Loucy (cell line): ENCODE data around the gene IRF1.

Experiments used
- H2AFZ ChIP-seq: fragments of 200-600 bp; sonication (generic); 2 replicates; pipeline ENCODE4 v1.6.0; 2016; ENCODE audit warnings: antibody characterized with exemption, mild to moderate bottlenecking, low read length, moderate library complexity
- H3F3A ChIP-seq: fragments of 200-600 bp; 2 replicates; pipeline ENCODE4 v1.6.0; 2016; ENCODE audit warnings: antibody characterized with exemption, low read depth, mild to moderate bottlenecking
- H3K27me3 ChIP-seq: fragments of 200-600 bp; sonication (generic); 2 replicates; pipeline ENCODE4 v1.6.1; 2014; ENCODE audit warnings: low read length, mild to moderate bottlenecking; ENCODE audit not compliant: insufficient read depth, poor library complexity, severe bottlenecking
- H3K36me3 ChIP-seq: fragments of 200-600 bp; sonication (generic); 2 replicates; pipeline ENCODE4 v1.6.1; 2016; ENCODE audit warnings: low read length; ENCODE audit not compliant: insufficient read depth
- H3K4me1 ChIP-seq: fragments of 200-600 bp; sonication (generic); 2 replicates; pipeline ENCODE4 v1.5.1; 2014; ENCODE audit warnings: low read length, mild to moderate bottlenecking; ENCODE audit not compliant: insufficient read depth, poor library complexity, severe bottlenecking
- H3K4me2 ChIP-seq: fragments of 200-600 bp; sonication (generic); 2 replicates; pipeline ENCODE4 v1.6.0; 2014; ENCODE audit warnings: antibody characterized with exemption, low read length, low read depth, mild to moderate bottlenecking; ENCODE audit not compliant: poor library complexity, severe bottlenecking
- H3K4me3 ChIP-seq: fragments of 200-600 bp; sonication (generic); 2 replicates; pipeline ENCODE4 v1.5.1; 2014; ENCODE audit warnings: low read length, mild to moderate bottlenecking, mixed read lengths; ENCODE audit not compliant: poor library complexity, severe bottlenecking
- H3K79me2 ChIP-seq: fragments of 200-600 bp; sonication (generic); 2 replicates; pipeline ENCODE4 v1.6.1; 2014; ENCODE audit warnings: low read length; ENCODE audit not compliant: insufficient read depth
- H3K9ac ChIP-seq: fragments of 200-600 bp; sonication (generic); 2 replicates; pipeline ENCODE4 v1.6.0; 2014; ENCODE audit warnings: mild to moderate bottlenecking, low read depth, low read length, moderate library complexity; ENCODE audit not compliant: poor library complexity, severe bottlenecking
- H3K9me2 ChIP-seq: fragments of 200-600 bp; sonication (generic); replicated peaks from 2 replicates; pipeline ENCODE4 v1.6.1; 2016; ENCODE audit warnings: low read depth, low read length, mixed read lengths
- H3K9me3 ChIP-seq: fragments of 200-600 bp; sonication (generic); 2 replicates; pipeline ENCODE4 v1.6.1; 2014; ENCODE audit warnings: mild to moderate bottlenecking, antibody characterized with exemption, low read length, low read depth; ENCODE audit not compliant: insufficient read depth
- H4K20me1 ChIP-seq: fragments of 200-600 bp; sonication (generic); 2 replicates; pipeline ENCODE4 v1.6.0; 2014; ENCODE audit warnings: antibody characterized with exemption, low read length, mild to moderate bottlenecking; ENCODE audit not compliant: insufficient read depth, poor library complexity, severe bottlenecking
- EZH2phosphoT487 ChIP-seq: fragments of 200-600 bp; IDR thresholded peaks from 2 replicates; pipeline ENCODE4 v1.6.1; 2018; ENCODE audit warnings: antibody characterized with exemption, mild to moderate bottlenecking, moderate library complexity, borderline replicate concordance
- TF ChIP-seq, protein P1 (sequence below): fragments of 200-600 bp; sonication (generic); conservative IDR thresholded peaks from 2 replicates; pipeline ENCODE4 v1.5.1; 2014; ENCODE audit warnings: mild to moderate bottlenecking, antibody characterized with exemption, low read length

IRF1 gene

DNA sequence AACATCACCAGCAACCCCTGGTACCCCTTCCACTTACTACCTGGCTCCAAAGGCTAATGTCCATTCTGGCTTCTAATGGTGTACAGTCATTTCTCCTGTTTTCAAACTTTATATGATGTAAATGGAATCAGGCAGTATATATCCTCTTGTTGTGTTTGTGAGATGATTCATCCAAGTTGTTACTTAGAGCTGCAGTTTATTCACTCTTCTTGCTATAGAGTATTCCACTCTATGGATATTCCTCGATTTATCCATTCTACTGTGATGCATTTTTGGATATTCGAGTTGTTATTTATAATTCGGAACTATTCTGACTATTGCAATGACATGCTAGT, 32.4 kb downstream of the IRF1 start:
- Histone ChIP-seq H3K9me2 (no peaks in the 10 kb centered on the region), H3K9ac (peak overlapping the region; percentile 68), H3K4me3 (peak overlapping the region; percentile 9), H3K9me3 (no peaks in the 10 kb centered on the region), H3F3A (peaks cover 5% of the 10 kb centered on the region; the same call in 1 of the 2 replicates), H2AFZ (no peak overlapping the region), H3K79me2 (peaks cover 46% of the 10 kb centered on the region), H3K4me1 (peaks cover 75% of the 10 kb centered on the region), H4K20me1 (no peaks in the 10 kb centered on the region), H3K27me3 (no peaks in the 10 kb centered on the region), H3K4me2 (peak overlapping the region; percentile 75), H3K36me3 (no peaks in the 10 kb centered on the region; the same call in 1 of the 2 replicates)
- no peak for TF ChIP-seq EZH2phosphoT487

DNA sequence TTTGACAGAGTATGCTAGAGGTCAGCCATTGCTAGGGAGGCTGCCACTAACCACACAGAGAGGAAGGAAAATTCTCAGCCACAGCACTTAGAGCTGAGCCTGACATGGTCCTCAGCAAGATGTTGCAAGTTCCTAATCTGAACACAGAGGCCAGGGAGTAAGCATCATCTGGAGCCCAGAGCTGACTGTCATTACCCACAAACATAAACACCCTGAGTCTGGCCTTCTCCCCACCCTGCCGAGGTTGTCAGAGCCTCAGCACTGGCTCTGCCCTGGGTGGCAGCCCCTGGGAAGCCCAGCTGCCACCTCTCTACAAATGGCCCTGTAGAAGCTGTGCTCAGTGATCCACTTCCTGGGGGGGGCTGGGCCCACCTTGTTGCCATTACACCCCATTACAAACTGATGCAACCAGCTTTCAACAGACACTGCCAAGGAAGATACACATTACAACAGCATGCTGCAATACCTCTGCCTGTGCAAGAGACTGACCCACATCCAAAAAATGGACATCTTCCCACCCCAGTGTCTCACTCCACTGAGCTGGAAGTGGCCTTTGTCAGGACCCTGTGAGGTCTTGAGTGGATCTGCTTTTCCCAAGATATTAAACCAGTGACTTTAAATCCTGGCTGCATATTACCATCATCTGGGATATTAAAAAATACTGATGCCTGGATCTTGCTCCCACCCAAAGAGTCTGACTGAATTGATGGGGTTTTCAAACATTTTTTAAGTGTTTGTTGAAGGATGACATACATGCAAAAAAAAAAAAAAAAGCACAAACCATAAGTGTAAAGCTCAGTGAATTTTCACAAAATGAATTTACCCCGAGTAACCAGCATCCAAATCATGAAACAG, 33.0 kb downstream of the IRF1 start:
- H3K4me1 ChIP-seq = peaks cover 73% of the 10 kb centered on the region
- no peaks in the 10 kb centered on the region for H3K9me3 ChIP-seq
- no peaks in the 10 kb centered on the region for H3K9me2 ChIP-seq
- H3K4me2 ChIP-seq = peak overlapping the region; percentile 75
- H4K20me1 ChIP-seq = no peaks in the 10 kb centered on the region
- peak overlapping the region; percentile 68 for H3K9ac ChIP-seq
- no peak for TF ChIP-seq EZH2phosphoT487
- TF ChIP-seq, protein P1, sequence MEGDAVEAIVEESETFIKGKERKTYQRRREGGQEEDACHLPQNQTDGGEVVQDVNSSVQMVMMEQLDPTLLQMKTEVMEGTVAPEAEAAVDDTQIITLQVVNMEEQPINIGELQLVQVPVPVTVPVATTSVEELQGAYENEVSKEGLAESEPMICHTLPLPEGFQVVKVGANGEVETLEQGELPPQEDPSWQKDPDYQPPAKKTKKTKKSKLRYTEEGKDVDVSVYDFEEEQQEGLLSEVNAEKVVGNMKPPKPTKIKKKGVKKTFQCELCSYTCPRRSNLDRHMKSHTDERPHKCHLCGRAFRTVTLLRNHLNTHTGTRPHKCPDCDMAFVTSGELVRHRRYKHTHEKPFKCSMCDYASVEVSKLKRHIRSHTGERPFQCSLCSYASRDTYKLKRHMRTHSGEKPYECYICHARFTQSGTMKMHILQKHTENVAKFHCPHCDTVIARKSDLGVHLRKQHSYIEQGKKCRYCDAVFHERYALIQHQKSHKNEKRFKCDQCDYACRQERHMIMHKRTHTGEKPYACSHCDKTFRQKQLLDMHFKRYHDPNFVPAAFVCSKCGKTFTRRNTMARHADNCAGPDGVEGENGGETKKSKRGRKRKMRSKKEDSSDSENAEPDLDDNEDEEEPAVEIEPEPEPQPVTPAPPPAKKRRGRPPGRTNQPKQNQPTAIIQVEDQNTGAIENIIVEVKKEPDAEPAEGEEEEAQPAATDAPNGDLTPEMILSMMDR = no peak
- peaks cover 5% of the 10 kb centered on the region; the same call in 1 of the 2 replicates for H3F3A ChIP-seq
- H3K79me2 ChIP-seq = peaks cover 40% of the 10 kb centered on the region
- H2AFZ ChIP-seq = no peak overlapping the region
- peak overlapping the region; percentile 38 for H3K4me3 ChIP-seq
- H3K27me3 ChIP-seq = no peaks in the 10 kb centered on the region
- H3K36me3 ChIP-seq = no peaks in the 10 kb centered on the region; the same call in 1 of the 2 replicates

DNA sequence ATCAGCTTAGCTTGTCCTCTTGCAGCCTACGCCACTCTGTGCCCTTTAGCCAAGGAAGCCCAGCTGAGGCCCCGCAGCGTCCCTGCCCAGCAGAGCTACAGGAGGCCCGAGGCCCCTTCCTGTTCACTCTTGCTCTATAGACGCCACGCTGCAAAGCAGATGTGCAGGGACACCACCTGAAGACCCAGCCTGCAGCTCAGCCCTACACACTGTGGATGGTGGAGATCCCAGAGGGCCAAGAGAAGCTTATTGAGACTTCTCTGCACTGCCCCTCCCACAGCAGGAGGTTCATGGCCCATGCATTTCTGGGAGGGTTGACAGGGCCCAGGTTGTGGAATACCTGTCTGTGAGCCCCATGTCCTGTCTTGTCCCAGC, 33.6 kb downstream of the IRF1 start:
- Histone ChIP-seq H4K20me1 (no peaks in the 10 kb centered on the region), H3K9ac (peak overlapping the region; percentile 68), H3K36me3 (no peaks in the 10 kb centered on the region; the same call in 1 of the 2 replicates), H3K27me3 (no peaks in the 10 kb centered on the region), H3K4me3 (peak overlapping the region; percentile 38), H3K9me2 (no peaks in the 10 kb centered on the region), H3K9me3 (no peaks in the 10 kb centered on the region), H3K79me2 (peaks cover 35% of the 10 kb centered on the region), H3K4me2 (peak overlapping the region; percentile 75), H2AFZ (no peak overlapping the region), H3K4me1 (peaks cover 72% of the 10 kb centered on the region), H3F3A (peaks cover 5% of the 10 kb centered on the region; the same call in 1 of the 2 replicates)
- TF ChIP-seq, protein P1 = no peak
- TF ChIP-seq EZH2phosphoT487 = no peak
